Measurements from ENCODE around the gene UBIAD1.
A peak's percentile ranks its signal among the peaks of the same experiment; 100 is the strongest.

The UBIAD1 gene

GRCh38 chr1:11285883-11286734 is 13.1 kb downstream of the UBIAD1 start:
- H3K9ac ChIP-seq (ENCODE audit: low read depth, low read length) = no peak overlapping the region
- ATAC-seq (ENCODE audit: insufficient read depth, low read depth) (no peak), DNase-seq (no peak)
- TF ChIP-seq EZH2 (IDR thresholded peaks at IDR 0.05; ENCODE audit: borderline replicate concordance, low read depth, low read length, severe bottlenecking) (no peak), CTCF (IDR thresholded peaks at IDR 0.05; ENCODE audit: borderline replicate concordance, extremely low read depth, low read length, poor library complexity, severe bottlenecking) (peak; percentile 15)
- no peaks in the 10 kb centered on the region for H3K27me3 ChIP-seq (ENCODE audit: insufficient read depth, low read length, poor library complexity)
- H2AFZ ChIP-seq (ENCODE audit: low read depth, low read length) = no peak overlapping the region
- peaks cover 10% of the 10 kb centered on the region; the same call in 1 of the 2 replicates for H4K20me1 ChIP-seq (ENCODE audit: insufficient read depth, low read length)
- no peak overlapping the region for H3K4me3 ChIP-seq (ENCODE audit: low read depth in 1 of 2, low read length in 2 of 2)
- H3K27ac ChIP-seq (ENCODE audit: low read length) = no peak overlapping the region
- H3K36me3 ChIP-seq (ENCODE audit: insufficient read depth, low read length) = peaks cover 70% of the 10 kb centered on the region
- H3K79me2 ChIP-seq (ENCODE audit: insufficient read depth, low read length) = peaks cover 35% of the 10 kb centered on the region
- no peaks in the 10 kb centered on the region for H3K9me3 ChIP-seq (ENCODE audit: insufficient read depth, low read length, severe bottlenecking)
- H3K4me1 ChIP-seq (ENCODE audit: insufficient read depth, low read length) = peaks cover under 1% of the 10 kb centered on the region; the same call in 1 of the 2 replicates
- no peak overlapping the region for H3K4me2 ChIP-seq (ENCODE audit: insufficient read depth, low read length)

GRCh38 chr1:11286735-11287410 is 13.9 kb downstream of the UBIAD1 start:
- ATAC-seq (ENCODE audit: insufficient read depth, low read depth) (no peak), DNase-seq (no peak)
- Histone ChIP-seq H3K27ac (ENCODE audit: low read length) (no peak overlapping the region), H3K27me3 (ENCODE audit: insufficient read depth, low read length, poor library complexity) (no peaks in the 10 kb centered on the region), H3K4me2 (ENCODE audit: insufficient read depth, low read length) (no peak overlapping the region), H3K79me2 (ENCODE audit: insufficient read depth, low read length) (peaks cover 29% of the 10 kb centered on the region), H3K9me3 (ENCODE audit: insufficient read depth, low read length, severe bottlenecking) (no peaks in the 10 kb centered on the region), H3K9ac (ENCODE audit: low read depth, low read length) (no peak overlapping the region), H2AFZ (ENCODE audit: low read depth, low read length) (no peak overlapping the region), H3K36me3 (ENCODE audit: insufficient read depth, low read length) (peaks cover 63% of the 10 kb centered on the region), H3K4me1 (ENCODE audit: insufficient read depth, low read length) (no peaks in the 10 kb centered on the region), H3K4me3 (ENCODE audit: low read depth in 1 of 2, low read length in 2 of 2) (no peak overlapping the region), H4K20me1 (ENCODE audit: insufficient read depth, low read length) (peaks cover 10% of the 10 kb centered on the region; the same call in 1 of the 2 replicates)
- no peak for TF ChIP-seq CTCF (IDR thresholded peaks at IDR 0.05; ENCODE audit: borderline replicate concordance, extremely low read depth, low read length, poor library complexity, severe bottlenecking)
- no peak for TF ChIP-seq EZH2 (IDR thresholded peaks at IDR 0.05; ENCODE audit: borderline replicate concordance, low read depth, low read length, severe bottlenecking)

- Histone ChIP-seq H2AFZ (ENCODE audit: low read depth, low read length) (no peak overlapping the region), H3K9ac (ENCODE audit: low read depth, low read length) (no peak overlapping the region), H3K36me3 (ENCODE audit: insufficient read depth, low read length) (peaks cover 68% of the 10 kb centered on the region), H3K27me3 (ENCODE audit: insufficient read depth, low read length, poor library complexity) (no peaks in the 10 kb centered on the region), H3K79me2 (ENCODE audit: insufficient read depth, low read length) (peaks cover 13% of the 10 kb centered on the region; the same call in 1 of the 2 replicates), H3K9me3 (ENCODE audit: insufficient read depth, low read length, severe bottlenecking) (no peaks in the 10 kb centered on the region), H3K27ac (ENCODE audit: low read length) (no peak overlapping the region), H4K20me1 (ENCODE audit: insufficient read depth, low read length) (peaks cover 12% of the 10 kb centered on the region; the same call in 1 of the 2 replicates), H3K4me3 (ENCODE audit: low read depth in 1 of 2, low read length in 2 of 2) (no peak overlapping the region), H3K4me1 (ENCODE audit: insufficient read depth, low read length) (no peaks in the 10 kb centered on the region), H3K4me2 (ENCODE audit: insufficient read depth, low read length) (no peak overlapping the region)
- no peak for ATAC-seq (ENCODE audit: insufficient read depth, low read depth)
- TF ChIP-seq CTCF (IDR thresholded peaks at IDR 0.05; ENCODE audit: borderline replicate concordance, extremely low read depth, low read length, poor library complexity, severe bottlenecking) (no peak), EZH2 (IDR thresholded peaks at IDR 0.05; ENCODE audit: borderline replicate concordance, low read depth, low read length, severe bottlenecking) (no peak)
- no peak for DNase-seq
Measured at GRCh38 chr1:11289064-11289463, 16.1 kb downstream of the UBIAD1 start.

Data from DND-41 (cell line).